Hepatocyte (in vitro differentiated cells): Measurements from ENCODE around the gene ALG14. TPM values are rescaled to one million over a fixed set of nuclear protein-coding genes. Genes with fewer than 3 reads are reported as not detected.

ENCODE experiments used
- DNase-seq: peaks from one replicate; pipeline ENCODE4 v3.0.0-alpha.2; 2016; ENCODE audit warnings: low spot score
- H2AFZ ChIP-seq: fragments of 200-600 bp; sonication (generic); 2 replicates; pipeline ENCODE4 v1.6.0; 2016; ENCODE audit warnings: antibody characterized with exemption, mild to moderate bottlenecking
- H3K27ac ChIP-seq: fragments of 200-600 bp; sonication (generic); 2 replicates; pipeline ENCODE4 v1.5.1; 2016; ENCODE audit warnings: mild to moderate bottlenecking
- H3K27me3 ChIP-seq: fragments of 200-600 bp; sonication (generic); 2 replicates; pipeline ENCODE4 v1.6.1; 2016
- H3K36me3 ChIP-seq: fragments of 200-600 bp; sonication (generic); replicated peaks from 2 replicates; pipeline ENCODE4 v1.5.1; 2016; ENCODE audit warnings: low read depth; ENCODE audit not compliant: insufficient read depth
- H3K4me1 ChIP-seq: fragments of 200-600 bp; sonication (generic); 2 replicates; pipeline ENCODE4 v1.5.1; 2016; ENCODE audit warnings: mild to moderate bottlenecking, moderate library complexity; ENCODE audit not compliant: insufficient read depth
- H3K4me2 ChIP-seq: fragments of 200-600 bp; sonication (generic); 2 replicates; pipeline ENCODE4 v1.6.0; 2016
- H3K4me3 ChIP-seq: fragments of 200-600 bp; sonication (generic); 2 replicates; pipeline ENCODE4 v1.5.1; 2016; ENCODE audit warnings: mild to moderate bottlenecking
- H3K79me2 ChIP-seq: fragments of 200-600 bp; sonication (generic); 2 replicates; pipeline ENCODE4 v1.6.0; 2017; ENCODE audit warnings: mild to moderate bottlenecking
- H3K9me2 ChIP-seq: fragments of 200-600 bp; sonication (generic); replicated peaks from 2 replicates; pipeline ENCODE4 v1.6.0; 2017; ENCODE audit warnings: mild to moderate bottlenecking; ENCODE audit not compliant: insufficient read depth
- H3K9me3 ChIP-seq: fragments of 200-600 bp; sonication (generic); 2 replicates; pipeline ENCODE4 v1.5.1; 2016; ENCODE audit warnings: low read depth, mild to moderate bottlenecking
- H4K20me1 ChIP-seq: fragments of 200-600 bp; sonication (generic); 2 replicates; pipeline ENCODE4 v1.6.0; 2016; ENCODE audit warnings: mild to moderate bottlenecking; ENCODE audit not compliant: insufficient read depth, poor library complexity, severe bottlenecking
- EZH2 ChIP-seq: fragments of 200-600 bp; sonication (generic); IDR thresholded peaks from 2 replicates; pipeline ENCODE4 v1.6.1; 2016; ENCODE audit warnings: antibody characterized with exemption, mild to moderate bottlenecking, borderline replicate concordance
- EZH2phosphoT487 ChIP-seq: fragments of 200-600 bp; sonication (generic); IDR thresholded peaks from one replicate; pipeline ENCODE4 v1.6.1; 2018; ENCODE audit warnings: antibody characterized with exemption, mild to moderate bottlenecking, low read depth, moderate library complexity; ENCODE audit not compliant: unreplicated experiment, severe bottlenecking
- WGBS: methylation state at CpG from one replicate; pipeline ENCODE4 v1.1.6; 2016; ENCODE audit warnings: low lambda C conversion rate; ENCODE audit errors: missing lambda C conversion rate; 5-methylcytosine and 5-hydroxymethylcytosine counted together
- polyA plus RNA-seq: library from polyadenylated mRNA; unstranded; fragments of >200 nt; fragmentation: Nextera tagmentation; extraction: Ambion mirVana; gene quantifications from 2 replicates; pipeline ENCODE4 v1.2.1, GENCODE V29; 2016
- total RNA-seq: library from RNA; depleted of rRNA; stranded (reverse); fragments of >200 nt; gene quantifications from 2 replicates; pipeline ENCODE4 v1.2.3, GENCODE V29; 2014
- TF ChIP-seq, protein P1 (sequence below): fragments of 200-600 bp; sonication (generic); IDR thresholded peaks from 2 replicates; pipeline ENCODE4 v1.5.1; 2016; ENCODE audit warnings: antibody characterized with exemption, mild to moderate bottlenecking; ENCODE audit not compliant: poor library complexity

Gene ALG14
- total and polyA plus RNA-seq, 2 experiments from 2014 or later, result 2.5 to 22.5 TPM

DNA sequence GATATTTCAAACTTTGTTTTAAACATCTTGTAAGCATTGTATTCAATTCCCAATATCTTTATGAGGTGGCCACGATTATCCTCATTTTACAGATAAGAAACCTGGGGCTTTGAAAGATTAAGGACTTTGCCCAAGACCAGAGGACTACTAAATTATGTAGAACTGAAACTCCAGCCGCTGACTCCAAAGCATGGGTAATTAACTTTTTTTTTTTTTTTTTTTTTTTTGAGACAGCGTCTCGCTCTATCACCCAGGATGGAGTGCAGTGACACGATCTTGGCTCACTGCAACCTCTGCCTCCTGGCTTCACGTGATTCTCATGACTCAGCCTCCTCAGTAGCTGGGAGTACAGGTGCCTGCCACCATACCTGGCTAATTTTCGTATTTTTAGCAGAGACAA is 68.7 kb downstream of the ALG14 start:
- no peaks in the 10 kb centered on the region for H3K9me2 ChIP-seq
- H3K4me1 ChIP-seq, result peaks cover 20% of the 10 kb centered on the region
- no peaks in the 10 kb centered on the region for H3K36me3 ChIP-seq
- H3K27ac ChIP-seq, result no peak overlapping the region
- no peaks in the 10 kb centered on the region for H4K20me1 ChIP-seq
- H3K9me3 ChIP-seq, result no peaks in the 10 kb centered on the region
- no peaks in the 10 kb centered on the region for H3K27me3 ChIP-seq
- no peak for DNase-seq
- H3K4me2 ChIP-seq, result no peak overlapping the region
- no peak overlapping the region for H2AFZ ChIP-seq
- H3K79me2 ChIP-seq, result no peaks in the 10 kb centered on the region
- TF ChIP-seq, protein P1, sequence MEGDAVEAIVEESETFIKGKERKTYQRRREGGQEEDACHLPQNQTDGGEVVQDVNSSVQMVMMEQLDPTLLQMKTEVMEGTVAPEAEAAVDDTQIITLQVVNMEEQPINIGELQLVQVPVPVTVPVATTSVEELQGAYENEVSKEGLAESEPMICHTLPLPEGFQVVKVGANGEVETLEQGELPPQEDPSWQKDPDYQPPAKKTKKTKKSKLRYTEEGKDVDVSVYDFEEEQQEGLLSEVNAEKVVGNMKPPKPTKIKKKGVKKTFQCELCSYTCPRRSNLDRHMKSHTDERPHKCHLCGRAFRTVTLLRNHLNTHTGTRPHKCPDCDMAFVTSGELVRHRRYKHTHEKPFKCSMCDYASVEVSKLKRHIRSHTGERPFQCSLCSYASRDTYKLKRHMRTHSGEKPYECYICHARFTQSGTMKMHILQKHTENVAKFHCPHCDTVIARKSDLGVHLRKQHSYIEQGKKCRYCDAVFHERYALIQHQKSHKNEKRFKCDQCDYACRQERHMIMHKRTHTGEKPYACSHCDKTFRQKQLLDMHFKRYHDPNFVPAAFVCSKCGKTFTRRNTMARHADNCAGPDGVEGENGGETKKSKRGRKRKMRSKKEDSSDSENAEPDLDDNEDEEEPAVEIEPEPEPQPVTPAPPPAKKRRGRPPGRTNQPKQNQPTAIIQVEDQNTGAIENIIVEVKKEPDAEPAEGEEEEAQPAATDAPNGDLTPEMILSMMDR, result no peak
- TF ChIP-seq EZH2phosphoT487, result no peak
- TF ChIP-seq EZH2, result no peak
- no peak overlapping the region for H3K4me3 ChIP-seq
- WGBS, result 62% methylated on average over 7 of the region's 7 CpGs

DNA sequence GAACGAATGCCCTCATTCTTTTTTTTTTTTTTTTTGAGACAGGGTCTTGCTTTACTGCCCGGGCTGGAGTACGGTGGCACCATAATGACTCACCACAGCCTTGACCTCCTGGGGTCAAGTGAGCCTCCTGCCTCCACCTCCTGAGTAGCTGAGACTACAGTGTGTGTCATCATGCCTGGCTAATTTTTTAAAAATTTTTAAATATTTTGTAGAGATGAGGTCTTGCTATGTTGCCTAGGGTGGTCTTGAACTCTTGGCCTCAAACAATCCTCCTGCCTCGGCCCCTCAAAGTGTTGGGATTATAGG is 69.4 kb downstream of the ALG14 start:
- H3K79me2 ChIP-seq, result no peaks in the 10 kb centered on the region
- TF ChIP-seq EZH2phosphoT487 (no peak), EZH2 (no peak)
- TF ChIP-seq, protein P1, result no peak
- peaks cover 20% of the 10 kb centered on the region for H3K4me1 ChIP-seq
- WGBS, result 65% methylated on average over 4 of the region's 4 CpGs
- H4K20me1 ChIP-seq, result no peaks in the 10 kb centered on the region
- H3K9me2 ChIP-seq, result no peaks in the 10 kb centered on the region
- H3K36me3 ChIP-seq, result no peaks in the 10 kb centered on the region
- H3K4me2 ChIP-seq, result peak overlapping the region; percentile 21
- H3K9me3 ChIP-seq, result no peaks in the 10 kb centered on the region
- no peaks in the 10 kb centered on the region for H3K27me3 ChIP-seq
- H3K27ac ChIP-seq, result no peak overlapping the region
- no peak overlapping the region for H3K4me3 ChIP-seq
- no peak overlapping the region for H2AFZ ChIP-seq
- DNase-seq, result no peak

DNA sequence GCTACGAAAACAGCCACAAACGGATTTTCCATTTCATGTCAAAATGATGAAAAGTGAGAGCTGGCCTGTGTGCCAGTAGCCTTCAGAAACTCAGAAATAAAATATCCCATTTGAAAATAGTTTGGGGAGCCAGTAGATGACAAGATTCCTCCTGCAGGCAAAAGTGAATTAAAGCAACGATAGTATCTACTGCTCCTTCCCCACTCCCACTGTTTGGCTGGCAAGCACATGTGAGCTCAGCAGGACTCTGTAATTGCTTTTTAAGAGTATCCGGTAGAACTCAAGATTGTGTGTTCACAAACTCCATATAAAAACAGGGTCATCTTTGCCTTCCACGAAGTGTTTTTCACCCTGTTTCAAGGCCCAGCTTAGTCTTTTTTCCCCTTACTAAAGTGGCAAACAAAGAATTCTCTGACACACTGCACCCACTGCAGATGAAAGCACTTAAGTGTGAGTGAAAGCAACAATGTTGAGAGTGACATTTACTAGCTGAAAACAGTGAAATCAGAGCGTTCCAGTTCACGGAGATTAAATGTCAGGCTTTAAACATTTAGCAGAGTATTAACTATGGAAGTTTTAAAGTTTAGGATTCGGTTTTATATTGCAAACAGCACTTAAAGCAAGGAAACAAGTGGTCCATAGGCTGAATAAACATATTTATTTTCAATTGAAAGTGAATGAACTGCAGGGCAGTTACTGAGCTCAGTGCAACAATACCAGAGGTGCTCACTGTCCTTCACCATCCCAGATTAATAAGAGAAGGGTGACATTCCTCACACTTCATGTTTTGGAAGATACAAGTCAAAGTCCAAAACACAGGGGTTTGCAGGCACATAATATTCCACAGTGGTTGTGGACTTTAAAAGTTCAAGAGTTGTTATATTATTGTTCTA is 70.0 kb downstream of the ALG14 start:
- Histone ChIP-seq H3K4me3 (no peak overlapping the region), H3K27ac (peak overlapping the region; percentile 8)
- TF ChIP-seq EZH2phosphoT487 (no peak), EZH2 (no peak)
- TF ChIP-seq, protein P1, result no peak

More for the DNA sequence above, 70.0 kb downstream of the ALG14 start:
- no peak overlapping the region for H2AFZ ChIP-seq
- WGBS, result 25% methylated on average over 8 of the region's 8 CpGs
- no peaks in the 10 kb centered on the region for H3K27me3 ChIP-seq
- H3K79me2 ChIP-seq, result no peaks in the 10 kb centered on the region
- H3K9me3 ChIP-seq, result no peaks in the 10 kb centered on the region
- no peaks in the 10 kb centered on the region for H4K20me1 ChIP-seq
- peak overlapping the region; percentile 21 for H3K4me2 ChIP-seq
- peak; percentile 49 for DNase-seq
- peaks cover 20% of the 10 kb centered on the region for H3K4me1 ChIP-seq
- H3K36me3 ChIP-seq, result no peaks in the 10 kb centered on the region
- H3K9me2 ChIP-seq, result no peaks in the 10 kb centered on the region
